ENCODE data around the gene TMEM150B.

GRCh38 chr19:55311397-55311796 is 13.7 kb downstream of the TMEM150B start:
- TF ChIP-seq GATA3 (IDR thresholded peaks at IDR 0.05; ENCODE audit: low read depth, low read length) (no peak), GATA2 (IDR thresholded peaks at IDR 0.05; ENCODE audit: low read depth, low read length) (no peak)
